Gastrocnemius medialis (tissue), 4 donors: ENCODE results near the gene KDM4B.

Experiments
- POLR2A ChIP-seq, 2 donors: fragments of 450-650 bp; IDR thresholded peaks; one replicate each; pipeline ENCODE4 v1.6.1; 2017; ENCODE audit warnings: antibody characterized with exemption in 2 of 2, mild to moderate bottlenecking in 2 of 2, moderate library complexity in 2 of 2
- TF ChIP-seq, protein P1 (sequence below), 5 experiments: fragments of 450-650 bp in 3 of 5; fragments of 200-600 bp in 2 of 5; sonication (generic) in 2 of 5; IDR thresholded peaks in 4 of 5; conservative IDR thresholded peaks in 1 of 5; 1 replicate in 4 of 5; 2 replicates in 1 of 5; pipeline ENCODE4 v1.5.1; 2016 to 2019; ENCODE audit warnings: antibody characterized with exemption in 5 of 5, mild to moderate bottlenecking in 3 of 5, moderate library complexity in 3 of 5

DNA sequence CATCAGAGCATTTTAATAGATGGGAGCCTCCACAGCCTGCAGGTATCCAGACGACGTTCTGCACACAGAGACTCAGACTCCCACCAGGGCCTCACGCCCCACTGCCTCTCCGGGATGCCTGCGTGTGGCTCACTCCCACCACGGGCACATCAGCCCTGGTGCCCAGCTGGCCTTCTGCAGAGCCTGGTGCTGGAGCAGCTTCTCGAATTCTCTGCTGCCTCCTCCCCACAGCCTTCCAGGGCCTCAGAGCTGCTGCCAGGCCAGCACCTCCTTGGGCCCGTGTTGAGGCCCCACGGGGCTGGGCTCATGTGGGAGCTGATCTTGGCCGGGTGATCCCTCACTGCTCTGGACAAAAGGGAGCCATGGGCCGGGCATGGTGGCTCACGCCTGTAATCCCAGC is 90.9 kb downstream of the KDM4B start:
- no peak for TF ChIP-seq POLR2A (IDR thresholded peaks at IDR 0.05)
- TF ChIP-seq, protein P1, sequence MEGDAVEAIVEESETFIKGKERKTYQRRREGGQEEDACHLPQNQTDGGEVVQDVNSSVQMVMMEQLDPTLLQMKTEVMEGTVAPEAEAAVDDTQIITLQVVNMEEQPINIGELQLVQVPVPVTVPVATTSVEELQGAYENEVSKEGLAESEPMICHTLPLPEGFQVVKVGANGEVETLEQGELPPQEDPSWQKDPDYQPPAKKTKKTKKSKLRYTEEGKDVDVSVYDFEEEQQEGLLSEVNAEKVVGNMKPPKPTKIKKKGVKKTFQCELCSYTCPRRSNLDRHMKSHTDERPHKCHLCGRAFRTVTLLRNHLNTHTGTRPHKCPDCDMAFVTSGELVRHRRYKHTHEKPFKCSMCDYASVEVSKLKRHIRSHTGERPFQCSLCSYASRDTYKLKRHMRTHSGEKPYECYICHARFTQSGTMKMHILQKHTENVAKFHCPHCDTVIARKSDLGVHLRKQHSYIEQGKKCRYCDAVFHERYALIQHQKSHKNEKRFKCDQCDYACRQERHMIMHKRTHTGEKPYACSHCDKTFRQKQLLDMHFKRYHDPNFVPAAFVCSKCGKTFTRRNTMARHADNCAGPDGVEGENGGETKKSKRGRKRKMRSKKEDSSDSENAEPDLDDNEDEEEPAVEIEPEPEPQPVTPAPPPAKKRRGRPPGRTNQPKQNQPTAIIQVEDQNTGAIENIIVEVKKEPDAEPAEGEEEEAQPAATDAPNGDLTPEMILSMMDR (IDR thresholded peaks at IDR 0.05 in 4 of 5, conservative IDR thresholded peaks at IDR 0.05 in 1 of 5): no peak
